ENCODE data around the gene CSNK2A1. TPM values are rescaled to one million over a fixed set of nuclear protein-coding genes. Genes with fewer than 3 reads are reported as not detected.
"Not testable (repeated sequence)": the region's sequence is repeated elsewhere in the genome, so short reads cannot be mapped to it uniquely, and the experiment has no call there.

CSNK2A1 gene
- total RNA-seq, 5 donors from 2014 or later (not counting 1 experiment from before 2014, with no cell fraction given), result 73.7 to 84.4 (median 77.4) TPM

DNA sequence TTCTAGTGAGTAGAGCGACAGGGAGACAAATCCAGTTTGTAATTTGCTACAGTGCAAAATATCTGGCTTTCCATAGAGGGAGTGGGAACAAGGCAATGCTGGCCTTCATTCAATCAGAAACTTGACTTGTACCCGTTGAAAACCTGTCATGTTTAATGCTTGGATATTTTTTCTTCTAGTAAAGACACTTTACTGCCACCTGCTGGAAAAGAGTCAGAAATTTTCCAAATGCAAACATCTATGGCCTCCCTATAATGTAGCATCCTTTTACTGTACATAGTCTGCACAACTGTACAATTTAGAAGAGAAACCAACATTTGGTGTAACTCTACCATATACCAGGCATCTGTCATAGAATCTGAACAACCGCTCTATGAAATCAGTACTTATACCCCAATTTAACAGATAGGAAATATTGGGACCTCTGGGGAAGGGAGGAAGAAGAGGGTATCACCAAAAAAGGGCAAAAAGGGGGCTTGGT is 64.6 kb downstream of the CSNK2A1 start:
- DNase-seq (peak in 15 of 35 experiments; percentile 5 to 81 (median 24)), ATAC-seq (replicated peaks in 1 of 4) (peak; percentile 63 to 78 (median 68))
- H3K27ac ChIP-seq (ENCODE audit: low read length), result no peak overlapping the region
- H3K27me3 ChIP-seq (replicated peaks in 1 of 2; ENCODE audit: control insufficient read depth in 2 of 2, extremely low read depth in 1 of 2, insufficient read depth in 2 of 2, low read length in 1 of 2), result no peaks in the 10 kb centered on the region
- H3K4me3 Mint-ChIP-seq, result no peak overlapping the region
- peak overlapping the region in 1 of 2 donors; percentile 23 for H3K27ac Mint-ChIP-seq
- H3K9me3 Mint-ChIP-seq, result no peaks in the 10 kb centered on the region
- WGBS (ENCODE audit: insufficient coverage), result no CpG with 5 or more reads among the region's 3 CpGs
- ChIA-PET CTCF (interaction anchor here (0.9 to 1.3 kb wide), 4 partner anchors 17 to 125 kb away, joined by 3 to 5 read pairs (median 4); no protein-coding TSS in a partner anchor), POLR2A (no interaction called here)
- H3K4me1 Mint-ChIP-seq, result peaks cover 22 to 28% (median 27%) of the 10 kb centered on the region in 3 donors
- no peaks in the 10 kb centered on the region for H3K27me3 Mint-ChIP-seq
- H3K36me3 Mint-ChIP-seq, result peaks cover 28% of the 10 kb centered on the region
- no peaks in the 10 kb centered on the region for H3K9me3 ChIP-seq
- no peak overlapping the region for H3K4me3 ChIP-seq (ENCODE audit: control insufficient read depth in 1 of 2, extremely low read depth in 1 of 2, low read length in 1 of 2)
- peaks cover 2 to 11% of the 10 kb centered on the region in 2 experiments for H3K4me1 ChIP-seq (ENCODE audit: control insufficient read depth in 1 of 2, extremely low read depth in 1 of 2, insufficient read depth in 2 of 2, low read length in 2 of 2)
- peaks cover 4 to 25% of the 10 kb centered on the region in 2 donors for H3K36me3 ChIP-seq (ENCODE audit: control insufficient read depth in 2 of 2, extremely low read depth in 1 of 2, insufficient read depth in 1 of 2, low read length in 1 of 2)

- peak in 1 of 4 experiments; percentile 5 for ATAC-seq (replicated peaks in 1 of 4)
- Mint-ChIP-seq H3K4me1 (peaks cover 22 to 28% (median 27%) of the 10 kb centered on the region in 3 donors), H3K9me3 (no peaks in the 10 kb centered on the region), H3K36me3 (peaks cover 21% of the 10 kb centered on the region), H3K4me3 (no peak overlapping the region), H3K27ac (no peak overlapping the region), H3K27me3 (no peaks in the 10 kb centered on the region)
- Histone ChIP-seq H3K27ac (ENCODE audit: low read length) (no peak overlapping the region), H3K4me1 (ENCODE audit: control insufficient read depth in 1 of 2, extremely low read depth in 1 of 2, insufficient read depth in 2 of 2, low read length in 2 of 2) (peaks cover 2 to 11% of the 10 kb centered on the region in 2 experiments), H3K27me3 (replicated peaks in 1 of 2; ENCODE audit: control insufficient read depth in 2 of 2, extremely low read depth in 1 of 2, insufficient read depth in 2 of 2, low read length in 1 of 2) (no peaks in the 10 kb centered on the region), H3K9me3 (no peaks in the 10 kb centered on the region), H3K4me3 (ENCODE audit: control insufficient read depth in 1 of 2, extremely low read depth in 1 of 2, low read length in 1 of 2) (no peak overlapping the region), H3K36me3 (ENCODE audit: control insufficient read depth in 2 of 2, extremely low read depth in 1 of 2, insufficient read depth in 1 of 2, low read length in 1 of 2) (peaks cover 2 to 21% of the 10 kb centered on the region in 2 donors)
- no peak for DNase-seq
- 93% methylated on average over 3 of the region's 8 CpGs for WGBS (ENCODE audit: insufficient coverage)
- ChIA-PET POLR2A (no interaction called here), CTCF (interaction anchor here (0.5 to 2.3 kb wide), 12 partner anchors 14 to 189 kb away, joined by 3 to 14 read pairs (median 4); no protein-coding TSS in a partner anchor)
Measured at GRCh38 chr20:478010-478948, 65.3 kb downstream of the CSNK2A1 start.

DNA sequence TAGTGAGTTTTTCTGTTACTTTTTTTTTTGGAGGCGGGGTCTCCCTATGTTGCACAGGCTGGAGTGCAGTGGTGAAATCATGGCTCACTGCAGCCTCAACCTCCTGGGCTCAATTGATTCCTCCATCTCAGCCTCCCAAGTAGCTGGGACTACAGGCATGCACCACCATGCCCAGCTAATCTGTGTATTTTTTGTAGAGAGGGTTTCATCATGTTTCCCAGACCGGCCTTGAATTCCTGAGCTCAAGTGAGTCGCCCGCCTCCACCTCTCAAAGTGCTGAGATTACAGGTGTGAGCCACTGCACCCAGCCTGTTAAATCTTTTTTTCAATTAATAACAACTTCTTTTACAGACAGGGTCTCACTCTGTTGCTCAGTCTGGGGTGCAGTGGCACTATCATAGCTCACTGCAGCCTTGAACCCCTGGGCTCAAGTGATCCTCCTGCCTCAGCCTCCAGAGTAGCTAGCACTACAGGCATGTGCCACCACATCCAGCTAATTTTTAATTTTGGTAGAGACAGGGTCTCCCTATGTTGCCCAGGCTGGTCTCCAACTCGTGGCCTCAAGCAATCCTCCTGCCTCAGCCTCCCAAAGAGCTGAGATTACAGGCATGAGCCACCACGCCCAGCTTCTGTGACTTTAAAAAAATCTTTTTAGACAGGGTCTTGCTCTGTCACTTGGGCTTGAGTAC is 66.9 kb downstream of the CSNK2A1 start:
- H3K9me3 Mint-ChIP-seq; H3K27me3 Mint-ChIP-seq; POLR2A ChIA-PET; DNase-seq; H3K27ac Mint-ChIP-seq; H3K4me3 ChIP-seq (ENCODE audit: control insufficient read depth in 1 of 2, extremely low read depth in 1 of 2, low read length in 1 of 2); H3K27ac ChIP-seq (ENCODE audit: low read length); H3K27me3 ChIP-seq (replicated peaks in 1 of 2; ENCODE audit: control insufficient read depth in 2 of 2, extremely low read depth in 1 of 2, insufficient read depth in 2 of 2, low read length in 1 of 2); H3K4me3 Mint-ChIP-seq; H3K36me3 Mint-ChIP-seq; ATAC-seq (replicated peaks in 1 of 4); H3K36me3 ChIP-seq (ENCODE audit: control insufficient read depth in 2 of 2, extremely low read depth in 1 of 2, insufficient read depth in 1 of 2, low read length in 1 of 2); H3K9me3 ChIP-seq: not testable (repeated sequence)
- WGBS (ENCODE audit: insufficient coverage), result 94% methylated on average over 2 of the region's 6 CpGs
- CTCF ChIA-PET, result interaction anchor here (0.6 to 2.3 kb wide), 3 partner anchors 115 to 123 kb away, joined by 4 to 14 read pairs (median 8); no protein-coding TSS in a partner anchor
- H3K4me1 Mint-ChIP-seq, result peaks cover 16 to 24% (median 20%) of the 10 kb centered on the region in 3 donors
- H3K4me1 ChIP-seq (ENCODE audit: control insufficient read depth in 1 of 2, extremely low read depth in 1 of 2, insufficient read depth in 2 of 2, low read length in 2 of 2), result peaks cover 2 to 11% of the 10 kb centered on the region in 2 experiments

- 100% methylated on average over 1 of the region's 6 CpGs for WGBS (ENCODE audit: insufficient coverage)
- no peak overlapping the region for H3K27ac Mint-ChIP-seq
- no peak overlapping the region for H3K4me3 Mint-ChIP-seq
- ChIA-PET CTCF (interaction anchor here in 1 of 2 donors (0.6 kb wide), 1 partner anchor 118 kb away, joined by 3 read pairs; no protein-coding TSS in a partner anchor), POLR2A (no interaction called here)
- H3K27me3 Mint-ChIP-seq, result no peaks in the 10 kb centered on the region
- ATAC-seq (replicated peaks in 1 of 4), result no peak
- peaks cover 8 to 14% (median 10%) of the 10 kb centered on the region in 3 donors for H3K4me1 Mint-ChIP-seq
- H3K27me3 ChIP-seq (replicated peaks in 1 of 2; ENCODE audit: control insufficient read depth in 2 of 2, extremely low read depth in 1 of 2, insufficient read depth in 2 of 2, low read length in 1 of 2), result no peaks in the 10 kb centered on the region
- H3K9me3 ChIP-seq, result no peaks in the 10 kb centered on the region
- peaks cover 0 to 3% (median 0%) of the 10 kb centered on the region in 3 donors for H3K9me3 Mint-ChIP-seq
- peaks cover 10% of the 10 kb centered on the region for H3K36me3 Mint-ChIP-seq
- no peak overlapping the region for H3K4me3 ChIP-seq (ENCODE audit: control insufficient read depth in 1 of 2, extremely low read depth in 1 of 2, low read length in 1 of 2)
- peaks cover 0 to 4% of the 10 kb centered on the region in 2 experiments for H3K4me1 ChIP-seq (ENCODE audit: control insufficient read depth in 1 of 2, extremely low read depth in 1 of 2, insufficient read depth in 2 of 2, low read length in 2 of 2)
- H3K27ac ChIP-seq (ENCODE audit: low read length), result no peak overlapping the region
- peaks cover 0 to 7% of the 10 kb centered on the region in 2 donors for H3K36me3 ChIP-seq (ENCODE audit: control insufficient read depth in 2 of 2, extremely low read depth in 1 of 2, insufficient read depth in 1 of 2, low read length in 1 of 2)
- DNase-seq, result no peak
Measured at GRCh38 chr20:475463-476357, 67.9 kb downstream of the CSNK2A1 start.

DNA sequence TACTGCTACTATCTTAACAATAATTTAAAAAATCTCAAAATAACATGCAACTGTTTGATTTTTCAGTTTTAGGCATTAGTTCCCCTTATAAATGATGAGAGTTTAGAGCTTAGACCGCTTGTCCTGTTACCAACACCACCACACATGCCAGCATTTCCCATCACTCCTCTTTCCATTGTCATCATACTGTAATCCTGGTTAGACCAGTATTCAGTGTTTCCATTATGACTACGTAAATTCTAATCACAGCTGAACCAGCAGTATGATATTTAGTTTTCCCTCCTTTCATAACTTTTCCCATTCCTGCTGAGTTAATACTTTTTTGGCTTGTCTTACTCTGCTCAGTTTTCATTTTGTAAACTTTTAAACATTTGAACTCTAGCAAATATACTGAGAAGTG is 69.0 kb downstream of the CSNK2A1 start:
- peaks cover 0 to 14% (median 2%) of the 10 kb centered on the region in 3 donors for H3K9me3 Mint-ChIP-seq
- CTCF ChIA-PET, result interaction anchor here in 1 of 2 donors (0.6 kb wide), 1 partner anchor 31 kb away, joined by 11 read pairs; no protein-coding TSS in a partner anchor
- WGBS (ENCODE audit: insufficient coverage), result 100% methylated on average over 1 of the region's 2 CpGs
- POLR2A ChIA-PET, result no interaction called here
- H3K36me3 ChIP-seq (ENCODE audit: control insufficient read depth in 2 of 2, extremely low read depth in 1 of 2, insufficient read depth in 1 of 2, low read length in 1 of 2), result peaks cover 0 to 4% of the 10 kb centered on the region in 2 donors
- H3K27me3 Mint-ChIP-seq, result no peaks in the 10 kb centered on the region
- no peak overlapping the region for H3K27ac ChIP-seq (ENCODE audit: low read length)
- ATAC-seq (replicated peaks in 1 of 4), result no peak
- H3K27me3 ChIP-seq (replicated peaks in 1 of 2; ENCODE audit: control insufficient read depth in 2 of 2, extremely low read depth in 1 of 2, insufficient read depth in 2 of 2, low read length in 1 of 2), result no peaks in the 10 kb centered on the region
- DNase-seq, result no peak
- no peak overlapping the region for H3K4me3 Mint-ChIP-seq
- no peak overlapping the region for H3K4me3 ChIP-seq (ENCODE audit: control insufficient read depth in 1 of 2, extremely low read depth in 1 of 2, low read length in 1 of 2)
- no peak overlapping the region for H3K27ac Mint-ChIP-seq
- H3K9me3 ChIP-seq, result no peaks in the 10 kb centered on the region
- peaks cover 10% of the 10 kb centered on the region for H3K36me3 Mint-ChIP-seq
- peaks cover 0 to 4% of the 10 kb centered on the region in 2 experiments for H3K4me1 ChIP-seq (ENCODE audit: control insufficient read depth in 1 of 2, extremely low read depth in 1 of 2, insufficient read depth in 2 of 2, low read length in 2 of 2)
- peaks cover 5 to 8% (median 6%) of the 10 kb centered on the region in 3 donors for H3K4me1 Mint-ChIP-seq
